ENCODE measurements around the gene L3HYPDH.

L3HYPDH gene

DNA sequence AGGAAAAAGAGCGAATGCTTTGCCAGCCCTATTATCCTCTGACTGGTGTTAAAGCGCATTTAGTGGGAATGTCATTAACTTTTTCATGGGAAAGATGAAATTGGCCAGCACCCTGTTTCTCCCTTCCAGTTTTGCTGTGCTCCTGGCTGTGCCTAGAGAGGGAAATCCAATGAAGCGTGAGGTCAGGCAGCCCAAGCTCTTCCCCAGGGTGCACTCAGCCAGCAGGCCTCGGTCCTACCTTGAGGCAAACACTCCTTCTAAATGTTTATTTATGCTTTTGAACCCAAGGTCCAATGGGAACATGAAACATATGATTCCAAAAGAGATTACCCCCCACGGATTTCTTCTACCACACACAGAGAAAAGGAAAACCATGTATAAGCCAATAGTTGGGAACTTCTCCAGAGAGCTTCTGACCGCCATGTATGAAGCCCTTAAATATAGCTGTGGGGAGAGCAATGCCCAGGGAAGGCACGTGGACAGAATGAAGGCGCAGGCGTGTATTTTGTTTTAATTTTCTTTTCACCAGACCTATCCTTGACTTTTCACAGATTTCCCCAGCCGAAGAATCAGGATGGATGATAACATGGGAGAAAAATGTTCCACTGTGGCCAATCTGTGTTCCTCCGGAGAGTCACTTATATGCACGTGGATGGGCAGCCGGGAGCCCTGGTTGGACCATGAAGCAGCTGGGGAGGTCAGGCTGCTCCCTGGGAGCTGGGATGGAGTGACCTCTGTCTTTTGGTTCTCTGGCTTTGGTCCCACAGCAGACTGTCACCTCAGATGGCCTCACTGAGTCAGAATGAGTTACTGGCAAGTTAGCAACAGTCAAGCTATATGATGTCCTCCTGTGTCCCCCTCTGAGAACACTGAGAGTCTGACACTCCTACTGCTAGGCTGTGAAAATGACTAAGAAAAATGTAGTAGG is 56.3 kb downstream of the L3HYPDH start:
- no peak for DNase-seq (ENCODE audit: low read depth in 2 of 2)

DNA sequence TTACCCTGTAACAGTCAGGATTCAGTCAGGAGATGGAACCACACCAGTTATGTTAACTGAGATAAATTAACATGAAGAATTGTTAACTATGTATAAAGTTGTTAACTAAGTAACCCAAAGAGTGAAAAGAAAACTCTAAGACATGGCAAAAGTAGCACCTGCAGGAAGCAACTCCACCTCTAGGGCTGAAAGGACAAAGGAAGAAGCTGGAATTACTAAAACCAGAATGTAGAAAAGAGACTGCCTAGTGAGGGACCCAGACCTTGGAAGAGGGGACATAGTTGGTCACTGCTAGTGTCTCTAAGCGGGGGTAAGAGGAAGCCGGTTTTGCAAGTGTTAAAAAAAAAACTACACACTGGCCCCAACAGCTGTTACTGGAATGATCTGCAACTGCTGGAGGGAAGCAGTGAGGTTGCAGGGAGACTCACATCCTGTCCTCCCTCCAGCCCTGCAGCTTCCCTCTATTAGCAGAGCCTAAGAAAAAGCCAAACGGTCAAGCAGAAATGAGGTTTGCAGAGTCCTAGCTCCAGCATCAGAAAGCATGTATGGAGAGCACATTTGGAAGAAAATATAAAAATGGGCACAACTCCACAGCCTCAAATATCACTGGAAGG is 58.8 kb downstream of the L3HYPDH start:
- no peak for DNase-seq (ENCODE audit: low read depth in 2 of 2)

DNA sequence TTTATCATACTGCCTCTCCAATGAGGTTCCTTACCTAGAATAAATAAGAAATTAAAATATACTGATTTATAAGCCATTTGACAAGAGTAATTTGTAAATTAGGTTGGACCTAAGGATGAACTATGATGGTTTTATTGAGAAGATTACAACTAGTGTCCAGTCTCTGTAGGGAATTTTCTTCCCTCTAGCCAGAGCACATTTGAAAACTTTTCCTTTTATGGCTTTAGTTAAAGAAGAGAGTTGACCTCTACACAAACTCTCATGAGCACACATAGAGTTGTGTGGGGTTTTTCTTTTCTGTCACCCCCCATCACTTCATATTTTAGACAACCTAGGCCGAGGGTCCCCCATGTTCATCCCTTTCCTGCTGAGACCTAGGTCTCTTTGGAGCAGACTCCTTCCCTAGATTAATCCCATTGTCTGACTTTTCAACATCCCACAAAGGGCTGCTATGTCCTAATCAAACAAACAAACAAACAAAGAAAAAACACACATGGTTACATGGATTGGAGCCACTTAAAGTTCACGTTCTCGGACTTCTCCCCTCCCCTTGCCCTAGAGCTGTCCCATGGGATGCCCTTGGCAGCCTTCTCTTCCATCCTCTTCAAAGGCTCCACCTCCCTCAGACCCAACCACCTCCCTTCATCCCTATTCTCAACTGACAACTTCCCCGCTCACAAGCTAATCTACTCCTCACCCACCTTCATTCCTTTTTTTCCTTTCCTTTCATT is 59.7 kb downstream of the L3HYPDH start:
- DNase-seq (ENCODE audit: low read depth in 2 of 2), result no peak

Measured in activated CD4-positive, alpha-beta T cell treated with anti-CD3 and anti-CD28 coated beads for 24 hours (primary cell).